Measurements from ENCODE around the gene ESR1.

DNA sequence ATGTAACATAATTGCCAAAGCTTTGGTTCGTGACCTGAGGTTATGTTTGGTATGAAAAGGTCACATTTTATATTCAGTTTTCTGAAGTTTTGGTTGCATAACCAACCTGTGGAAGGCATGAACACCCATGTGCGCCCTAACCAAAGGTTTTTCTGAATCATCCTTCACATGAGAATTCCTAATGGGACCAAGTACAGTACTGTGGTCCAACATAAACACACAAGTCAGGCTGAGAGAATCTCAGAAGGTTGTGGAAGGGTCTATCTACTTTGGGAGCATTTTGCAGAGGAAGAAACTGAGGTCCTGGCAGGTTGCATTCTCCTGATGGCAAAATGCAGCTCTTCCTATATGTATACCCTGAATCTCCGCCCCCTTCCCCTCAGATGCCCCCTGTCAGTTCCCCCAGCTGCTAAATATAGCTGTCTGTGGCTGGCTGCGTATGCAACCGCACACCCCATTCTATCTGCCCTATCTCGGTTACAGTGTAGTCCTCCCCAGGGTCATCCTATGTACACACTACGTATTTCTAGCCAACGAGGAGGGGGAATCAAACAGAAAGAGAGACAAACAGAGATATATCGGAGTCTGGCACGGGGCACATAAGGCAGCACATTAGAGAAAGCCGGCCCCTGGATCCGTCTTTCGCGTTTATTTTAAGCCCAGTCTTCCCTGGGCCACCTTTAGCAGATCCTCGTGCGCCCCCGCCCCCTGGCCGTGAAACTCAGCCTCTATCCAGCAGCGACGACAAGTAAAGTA lies 547 bp upstream of the ESR1 start:
- TF ChIP-seq YY1 (IDR thresholded peaks at IDR 0.05; ENCODE audit: insufficient read depth, insufficient read length) (no peak), SUZ12 (IDR thresholded peaks at IDR 0.05; ENCODE audit: extremely low read depth, insufficient read depth, insufficient read length) (no peak)
